ENCODE results near the gene TSC22D2.

Gene TSC22D2

DNA sequence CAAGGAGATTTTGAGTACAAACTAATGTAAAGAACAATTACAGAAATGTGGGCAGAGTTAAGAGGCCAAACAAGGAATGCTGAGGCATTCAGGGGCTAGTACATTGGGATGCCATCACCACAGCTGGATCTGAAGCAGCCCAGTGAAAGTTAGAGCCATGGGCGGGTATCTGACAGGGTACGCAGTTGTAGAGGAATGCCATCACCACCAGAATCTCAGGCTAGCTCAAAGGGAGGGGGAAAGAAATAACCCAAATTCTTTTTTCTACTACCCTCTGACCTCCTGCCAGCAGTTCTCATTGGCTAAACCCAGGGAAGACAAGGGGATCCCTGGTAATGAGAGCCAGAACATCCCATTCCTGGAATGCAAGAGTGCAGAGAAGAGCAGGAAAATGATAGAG is 9.0 kb upstream of the TSC22D2 start:
- no peak overlapping the region for H3K27ac Mint-ChIP-seq
- H3K27me3 Mint-ChIP-seq: no peaks in the 10 kb centered on the region
- H3K9me3 Mint-ChIP-seq: no peaks in the 10 kb centered on the region
- no peaks in the 10 kb centered on the region for H3K36me3 Mint-ChIP-seq (ENCODE audit: low read depth)
- H3K4me1 Mint-ChIP-seq (ENCODE audit: low read depth): no peaks in the 10 kb centered on the region
- H3K4me3 Mint-ChIP-seq: no peak overlapping the region

DNA sequence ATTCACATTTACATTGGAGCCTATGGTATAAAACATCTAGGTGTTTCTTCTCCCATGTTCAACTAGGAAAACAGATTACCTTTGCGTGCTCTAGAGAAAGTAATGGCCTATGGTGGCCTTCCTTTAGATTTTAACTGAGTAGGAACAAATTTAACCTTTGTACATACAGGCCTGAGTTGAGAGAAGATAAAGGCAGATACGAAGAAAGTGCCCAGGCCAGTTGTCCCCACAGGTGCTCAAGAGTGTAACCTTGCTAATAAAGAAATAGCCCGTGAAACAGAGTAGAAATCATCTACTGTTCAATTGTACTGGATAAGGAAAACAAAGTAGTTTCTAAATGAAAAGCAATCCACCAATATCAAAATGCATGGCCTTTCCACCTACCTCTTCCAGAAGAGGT is 6.8 kb upstream of the TSC22D2 start:
- H3K4me1 Mint-ChIP-seq (ENCODE audit: low read depth): peaks cover under 1% of the 10 kb centered on the region
- no peaks in the 10 kb centered on the region for H3K36me3 Mint-ChIP-seq (ENCODE audit: low read depth)
- H3K27me3 Mint-ChIP-seq: no peaks in the 10 kb centered on the region
- H3K9me3 Mint-ChIP-seq: no peaks in the 10 kb centered on the region
- no peak overlapping the region for H3K27ac Mint-ChIP-seq
- H3K4me3 Mint-ChIP-seq: no peak overlapping the region

DNA sequence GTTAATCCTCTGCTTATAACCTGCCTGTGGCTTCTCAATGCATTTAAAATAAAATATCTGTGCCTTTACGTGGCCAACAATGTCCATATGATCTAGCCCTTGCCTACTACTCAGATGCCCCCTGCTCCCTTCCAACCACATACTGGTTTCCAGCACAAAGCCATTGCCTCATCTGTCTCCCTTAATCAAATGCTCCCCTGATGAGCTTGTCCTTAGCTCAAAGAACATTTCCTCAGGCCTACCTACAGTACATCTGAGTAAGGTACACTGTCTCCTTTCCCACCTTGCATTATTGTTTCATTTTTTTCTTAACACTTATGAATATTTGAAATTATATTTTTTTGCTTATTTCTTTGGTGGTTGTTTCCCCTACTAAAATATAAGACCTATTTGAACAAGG is 5.9 kb upstream of the TSC22D2 start:
- H3K4me1 Mint-ChIP-seq (ENCODE audit: low read depth): peaks cover 10% of the 10 kb centered on the region
- no peak overlapping the region for H3K27ac Mint-ChIP-seq
- no peaks in the 10 kb centered on the region for H3K27me3 Mint-ChIP-seq
- H3K4me3 Mint-ChIP-seq: no peak overlapping the region
- no peaks in the 10 kb centered on the region for H3K36me3 Mint-ChIP-seq (ENCODE audit: low read depth)
- no peaks in the 10 kb centered on the region for H3K9me3 Mint-ChIP-seq

DNA sequence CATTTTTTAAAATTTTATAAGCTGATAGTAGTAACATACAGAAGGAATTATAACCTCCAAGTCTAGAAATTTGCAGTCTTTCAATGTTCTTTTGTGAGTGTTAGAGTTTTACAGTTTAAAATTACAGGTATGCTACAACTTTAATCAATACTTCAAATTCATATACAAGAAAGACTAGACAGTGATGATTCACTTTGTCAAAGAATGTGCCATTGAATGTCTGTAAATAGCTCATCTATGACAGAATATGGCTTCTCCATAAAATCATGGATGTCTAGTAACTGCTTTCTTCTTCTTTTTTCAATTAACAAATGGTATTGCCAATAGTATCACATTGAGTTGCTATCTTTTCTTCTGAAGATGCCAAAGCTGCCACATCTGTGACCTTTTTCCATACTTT is 4.1 kb upstream of the TSC22D2 start:
- Mint-ChIP-seq H3K36me3 (ENCODE audit: low read depth) (no peaks in the 10 kb centered on the region), H3K4me1 (ENCODE audit: low read depth) (peaks cover 17% of the 10 kb centered on the region), H3K27ac (no peak overlapping the region), H3K4me3 (no peak overlapping the region), H3K27me3 (no peaks in the 10 kb centered on the region), H3K9me3 (no peaks in the 10 kb centered on the region)

DNA sequence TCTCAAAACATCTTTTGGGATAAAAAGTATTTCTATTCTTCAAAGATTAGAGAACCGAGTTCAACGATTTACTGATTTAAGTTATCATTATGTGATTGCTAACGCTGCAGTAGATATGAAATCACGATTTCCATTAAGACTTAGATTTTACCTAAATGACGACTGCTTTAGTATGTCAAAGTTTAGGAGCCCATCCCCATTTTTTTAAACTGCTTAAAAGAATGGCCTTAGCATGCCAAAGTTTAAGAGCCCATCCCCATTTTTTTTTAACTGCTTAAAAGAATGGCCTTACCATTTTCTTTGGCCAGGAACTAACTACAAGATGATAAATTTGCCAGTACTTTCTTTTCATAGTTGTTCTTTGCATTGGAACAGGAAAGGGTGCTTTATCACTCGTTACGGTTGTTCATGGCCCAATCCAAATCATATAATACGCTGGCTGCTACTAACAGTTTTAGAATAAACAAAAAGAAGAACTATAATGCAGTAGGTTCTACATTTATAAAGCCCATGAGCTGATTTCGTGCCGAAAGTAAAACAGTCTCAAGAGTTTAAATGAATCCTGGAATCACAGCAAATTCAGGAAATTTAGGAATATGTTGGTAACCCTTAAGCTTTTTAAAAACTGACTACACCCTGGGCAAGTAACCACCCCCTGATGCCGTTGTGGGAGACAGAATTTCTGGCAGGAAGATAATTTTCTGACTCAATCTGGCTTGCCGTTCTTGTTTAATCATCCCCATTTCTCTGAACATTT is 869 bp upstream of the TSC22D2 start:
- H3K4me3 Mint-ChIP-seq: peak overlapping the region; percentile 84
- no peaks in the 10 kb centered on the region for H3K9me3 Mint-ChIP-seq
- H3K27ac Mint-ChIP-seq: peak overlapping the region; percentile 99
- H3K27me3 Mint-ChIP-seq: no peaks in the 10 kb centered on the region
- H3K36me3 Mint-ChIP-seq (ENCODE audit: low read depth): peaks cover 13% of the 10 kb centered on the region
- peaks cover 18% of the 10 kb centered on the region for H3K4me1 Mint-ChIP-seq (ENCODE audit: low read depth)

DNA sequence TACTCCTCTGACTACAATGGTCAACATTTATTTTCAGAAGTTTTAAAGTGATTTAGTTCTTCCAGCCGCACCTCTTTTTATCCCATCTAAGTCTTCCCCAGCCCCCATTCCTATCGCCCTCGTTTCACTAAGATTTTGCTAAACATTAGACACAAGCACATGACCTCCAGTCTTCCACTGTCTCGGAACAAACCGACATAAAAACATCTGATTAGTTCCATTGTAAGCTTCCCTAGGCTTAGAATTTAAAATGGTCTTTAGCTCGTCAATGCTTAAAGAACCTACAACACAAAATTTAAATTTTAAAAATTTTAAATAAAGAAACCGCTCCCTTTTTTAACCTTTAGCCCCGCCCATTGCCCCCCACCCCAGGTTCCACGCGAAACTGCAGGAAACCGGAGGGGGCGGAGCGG is 284 bp upstream of the TSC22D2 start:
- Mint-ChIP-seq H3K4me1 (ENCODE audit: low read depth) (peaks cover 24% of the 10 kb centered on the region), H3K27me3 (no peaks in the 10 kb centered on the region), H3K27ac (peak overlapping the region; percentile 99), H3K4me3 (peak overlapping the region; percentile 84), H3K36me3 (ENCODE audit: low read depth) (peaks cover 19% of the 10 kb centered on the region), H3K9me3 (no peaks in the 10 kb centered on the region)

DNA sequence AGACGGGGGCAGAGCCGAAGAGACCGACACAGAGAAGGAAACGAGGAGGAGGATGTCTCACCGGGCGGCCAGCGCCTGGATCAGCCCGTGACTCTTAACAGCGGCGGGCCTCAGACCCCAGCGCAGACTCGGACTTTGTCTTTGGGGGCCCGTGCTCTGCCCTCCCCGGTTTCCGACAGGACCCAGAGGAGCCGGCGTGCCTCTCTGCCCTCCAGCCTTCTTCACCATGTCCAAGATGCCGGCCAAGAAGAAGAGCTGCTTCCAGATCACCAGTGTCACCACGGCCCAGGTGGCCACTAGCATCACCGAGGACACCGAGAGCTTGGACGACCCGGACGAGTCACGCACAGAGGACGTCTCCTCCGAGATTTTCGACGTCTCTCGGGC is 1.0 kb downstream of the TSC22D2 start:
- Mint-ChIP-seq H3K9me3 (no peaks in the 10 kb centered on the region), H3K27me3 (no peaks in the 10 kb centered on the region), H3K27ac (peak overlapping the region; percentile 95), H3K4me1 (ENCODE audit: low read depth) (peaks cover 37% of the 10 kb centered on the region), H3K4me3 (peak overlapping the region; percentile 84), H3K36me3 (ENCODE audit: low read depth) (peaks cover 28% of the 10 kb centered on the region)

DNA sequence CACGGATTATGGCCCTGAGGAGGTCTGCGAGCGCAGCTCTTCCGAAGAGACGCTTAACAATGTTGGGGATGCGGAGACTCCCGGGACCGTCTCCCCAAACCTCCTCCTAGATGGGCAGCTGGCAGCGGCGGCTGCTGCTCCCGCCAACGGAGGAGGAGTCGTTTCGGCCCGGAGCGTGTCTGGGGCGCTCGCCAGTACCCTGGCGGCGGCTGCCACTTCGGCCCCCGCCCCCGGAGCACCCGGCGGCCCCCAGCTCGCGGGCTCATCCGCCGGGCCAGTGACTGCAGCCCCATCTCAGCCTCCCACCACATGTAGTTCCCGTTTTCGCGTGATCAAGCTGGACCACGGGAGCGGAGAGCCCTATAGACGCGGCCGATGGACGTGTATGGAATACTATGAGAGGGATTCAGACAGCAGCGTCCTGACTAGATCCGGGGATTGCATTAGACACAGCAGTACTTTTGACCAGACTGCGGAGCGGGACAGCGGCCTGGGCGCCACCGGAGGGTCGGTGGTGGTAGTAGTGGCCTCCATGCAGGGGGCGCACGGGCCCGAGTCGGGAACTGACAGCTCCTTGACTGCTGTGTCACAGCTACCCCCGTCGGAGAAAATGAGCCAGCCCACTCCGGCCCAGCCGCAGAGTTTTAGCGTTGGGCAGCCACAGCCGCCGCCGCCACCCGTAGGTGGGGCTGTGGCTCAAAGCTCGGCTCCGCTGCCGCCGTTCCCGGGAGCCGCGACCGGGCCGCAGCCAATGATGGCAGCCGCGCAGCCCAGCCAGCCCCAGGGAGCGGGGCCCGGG is 1.6 kb downstream of the TSC22D2 start:
- Mint-ChIP-seq H3K4me1 (ENCODE audit: low read depth) (peaks cover 43% of the 10 kb centered on the region), H3K27me3 (no peaks in the 10 kb centered on the region), H3K4me3 (peak overlapping the region; percentile 84), H3K27ac (peak overlapping the region; percentile 95), H3K36me3 (ENCODE audit: low read depth) (peaks cover 30% of the 10 kb centered on the region), H3K9me3 (no peaks in the 10 kb centered on the region)

DNA sequence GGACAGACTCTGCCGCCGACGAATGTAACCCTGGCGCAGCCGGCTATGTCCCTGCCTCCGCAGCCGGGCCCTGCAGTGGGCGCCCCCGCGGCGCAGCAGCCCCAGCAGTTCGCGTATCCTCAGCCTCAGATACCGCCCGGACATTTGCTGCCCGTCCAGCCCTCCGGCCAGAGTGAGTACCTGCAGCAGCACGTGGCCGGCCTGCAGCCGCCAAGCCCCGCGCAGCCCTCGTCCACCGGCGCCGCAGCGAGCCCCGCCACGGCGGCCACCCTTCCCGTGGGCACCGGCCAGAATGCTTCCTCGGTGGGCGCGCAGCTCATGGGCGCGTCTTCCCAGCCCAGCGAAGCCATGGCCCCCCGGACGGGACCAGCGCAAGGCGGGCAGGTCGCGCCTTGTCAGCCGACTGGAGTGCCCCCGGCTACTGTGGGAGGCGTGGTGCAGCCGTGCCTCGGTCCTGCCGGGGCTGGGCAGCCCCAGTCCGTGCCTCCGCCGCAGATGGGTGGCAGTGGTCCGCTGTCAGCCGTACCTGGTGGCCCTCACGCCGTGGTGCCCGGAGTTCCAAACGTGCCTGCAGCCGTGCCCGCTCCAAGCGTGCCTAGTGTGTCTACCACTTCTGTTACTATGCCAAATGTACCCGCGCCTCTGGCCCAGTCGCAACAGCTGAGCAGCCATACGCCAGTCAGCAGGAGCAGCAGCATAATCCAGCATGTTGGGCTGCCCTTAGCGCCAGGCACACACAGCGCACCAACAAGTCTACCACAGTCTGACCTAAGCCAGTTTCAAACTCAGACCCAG is 2.4 kb downstream of the TSC22D2 start:
- H3K9me3 Mint-ChIP-seq: no peaks in the 10 kb centered on the region
- H3K4me1 Mint-ChIP-seq (ENCODE audit: low read depth): peaks cover 51% of the 10 kb centered on the region
- H3K36me3 Mint-ChIP-seq (ENCODE audit: low read depth): peaks cover 35% of the 10 kb centered on the region
- H3K27me3 Mint-ChIP-seq: no peaks in the 10 kb centered on the region
- H3K4me3 Mint-ChIP-seq: peak overlapping the region; percentile 84
- peak overlapping the region; percentile 74 for H3K27ac Mint-ChIP-seq

DNA sequence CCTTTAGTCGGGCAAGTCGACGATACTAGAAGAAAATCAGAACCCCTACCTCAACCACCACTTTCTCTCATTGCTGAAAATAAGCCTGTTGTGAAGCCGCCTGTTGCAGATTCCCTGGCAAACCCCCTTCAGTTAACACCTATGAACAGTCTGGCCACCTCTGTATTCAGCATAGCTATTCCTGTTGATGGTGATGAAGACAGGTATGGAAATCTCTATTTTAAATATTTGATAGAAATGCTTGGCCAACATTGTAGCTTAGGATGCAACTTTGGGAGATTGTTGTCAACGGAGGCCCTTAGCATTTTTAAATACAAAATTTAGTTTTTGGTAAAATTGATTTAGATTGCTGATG is 3.0 kb downstream of the TSC22D2 start:
- Mint-ChIP-seq H3K4me3 (peak overlapping the region; percentile 84), H3K4me1 (ENCODE audit: low read depth) (peaks cover 56% of the 10 kb centered on the region), H3K27ac (peak overlapping the region; percentile 74), H3K36me3 (ENCODE audit: low read depth) (peaks cover 41% of the 10 kb centered on the region), H3K9me3 (no peaks in the 10 kb centered on the region), H3K27me3 (no peaks in the 10 kb centered on the region)

DNA sequence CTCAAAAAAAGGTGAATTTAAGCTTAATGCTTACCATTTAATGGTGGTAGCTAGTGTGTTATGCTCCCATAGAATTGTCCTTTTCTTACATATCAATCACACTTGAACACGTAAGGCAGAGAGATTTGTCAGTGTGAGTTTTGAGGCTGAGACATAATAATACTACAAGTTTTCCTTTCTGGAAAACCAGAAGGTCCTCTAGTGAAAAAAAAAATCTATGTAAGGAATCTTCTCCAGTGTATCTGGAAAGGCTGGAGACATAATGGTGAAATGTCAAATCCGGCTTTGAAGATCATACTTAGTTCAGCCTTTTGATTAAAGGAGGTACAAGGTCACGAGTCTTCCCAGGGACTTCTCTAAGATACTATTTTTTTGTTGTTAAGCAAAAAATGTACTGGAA is 3.4 kb downstream of the TSC22D2 start:
- no peaks in the 10 kb centered on the region for H3K9me3 Mint-ChIP-seq
- H3K4me3 Mint-ChIP-seq: peak overlapping the region; percentile 84
- no peaks in the 10 kb centered on the region for H3K27me3 Mint-ChIP-seq
- H3K36me3 Mint-ChIP-seq (ENCODE audit: low read depth): peaks cover 41% of the 10 kb centered on the region
- no peak overlapping the region for H3K27ac Mint-ChIP-seq
- H3K4me1 Mint-ChIP-seq (ENCODE audit: low read depth): peaks cover 55% of the 10 kb centered on the region

DNA sequence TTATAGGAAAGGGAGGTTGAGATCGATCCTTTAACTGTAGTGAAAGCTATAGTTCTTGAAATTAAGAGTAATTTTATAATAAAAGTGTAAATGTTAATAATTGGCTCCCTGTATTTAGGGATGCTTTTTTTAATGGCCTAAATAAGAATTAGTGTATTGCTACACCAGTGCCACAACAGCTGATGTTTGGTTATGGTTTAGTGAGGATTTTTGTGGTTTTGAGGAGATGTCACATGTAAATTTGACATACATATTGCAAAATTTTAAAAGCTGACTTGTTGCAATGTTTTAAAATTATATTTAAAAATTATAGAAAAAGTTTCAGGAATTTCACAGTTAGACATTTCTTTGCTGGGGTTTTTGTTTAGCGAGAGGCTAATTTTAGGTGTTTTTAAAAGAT is 3.9 kb downstream of the TSC22D2 start:
- Mint-ChIP-seq H3K27ac (peak overlapping the region; percentile 39), H3K4me1 (ENCODE audit: low read depth) (peaks cover 53% of the 10 kb centered on the region), H3K27me3 (no peaks in the 10 kb centered on the region), H3K36me3 (ENCODE audit: low read depth) (peaks cover 41% of the 10 kb centered on the region), H3K9me3 (no peaks in the 10 kb centered on the region), H3K4me3 (peak overlapping the region; percentile 84)

DNA sequence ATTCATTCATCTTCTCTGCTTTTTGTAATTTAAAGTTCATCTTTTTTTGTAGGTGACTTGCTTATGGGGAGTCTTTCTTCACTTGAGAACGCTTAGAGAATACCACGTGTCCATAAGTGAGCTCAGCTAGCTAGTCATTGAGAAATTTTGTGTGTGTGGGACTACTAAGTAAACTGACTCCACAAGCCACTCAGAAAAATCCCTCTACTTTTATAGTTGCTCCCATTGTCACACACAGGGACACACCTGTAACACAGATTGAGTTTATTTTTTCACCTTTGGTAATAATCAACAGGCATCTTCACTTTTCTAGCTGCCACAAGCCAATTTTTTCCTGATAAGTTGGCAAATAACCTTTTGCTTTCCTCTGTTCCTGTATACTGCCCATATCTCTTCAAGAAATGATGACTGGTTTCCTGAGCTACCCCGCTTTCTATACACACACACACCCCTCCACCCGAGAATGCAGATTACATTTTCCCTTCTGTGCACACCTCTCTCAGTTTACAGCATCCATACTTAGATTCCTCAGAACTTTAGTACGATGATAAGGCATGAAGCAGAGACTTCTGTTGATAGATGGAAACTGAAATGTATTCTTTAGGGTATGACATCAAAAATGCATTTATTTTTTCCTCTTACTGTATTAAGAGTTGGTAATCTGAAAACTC is 4.6 kb downstream of the TSC22D2 start:
- Mint-ChIP-seq H3K4me3 (peak overlapping the region; percentile 84), H3K27me3 (no peaks in the 10 kb centered on the region), H3K9me3 (no peaks in the 10 kb centered on the region), H3K27ac (peak overlapping the region; percentile 39), H3K36me3 (ENCODE audit: low read depth) (peaks cover 47% of the 10 kb centered on the region), H3K4me1 (ENCODE audit: low read depth) (peaks cover 53% of the 10 kb centered on the region)

DNA sequence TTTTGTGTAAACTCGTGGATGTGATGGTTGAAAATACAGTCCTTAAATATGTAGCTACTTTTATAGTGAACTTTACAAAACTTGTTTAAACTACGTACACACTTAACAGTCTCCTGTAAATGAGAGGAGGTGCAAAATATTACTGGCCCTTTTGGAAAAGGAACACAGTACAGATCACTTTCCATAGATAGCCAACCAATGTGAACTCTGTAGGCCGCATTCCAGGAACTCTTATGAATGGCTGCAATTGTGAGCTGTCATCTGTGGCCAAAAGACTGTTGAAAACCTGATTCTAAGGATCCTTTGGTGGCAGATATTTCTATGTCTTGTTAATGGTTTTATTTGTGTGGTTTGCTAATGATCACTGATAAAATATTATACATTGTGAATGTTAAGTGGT is 6.2 kb downstream of the TSC22D2 start:
- Mint-ChIP-seq H3K4me3 (peak overlapping the region; percentile 84), H3K36me3 (ENCODE audit: low read depth) (peaks cover 56% of the 10 kb centered on the region), H3K27me3 (no peaks in the 10 kb centered on the region), H3K9me3 (no peaks in the 10 kb centered on the region), H3K4me1 (ENCODE audit: low read depth) (peaks cover 63% of the 10 kb centered on the region), H3K27ac (no peak overlapping the region)

Data from stimulated activated naive CD8-positive, alpha-beta T cell treated with anti-CD3 and anti-CD28 coated beads, Interleukin-15, Interleukin-2, amounts not matched to agents 100 ng/mL and 50 ng/mL, for 24 hours (primary cell).